ENCODE measurements around the gene LYRM7.
"Not testable (repeated sequence)": the region's sequence is repeated elsewhere in the genome, so short reads cannot be mapped to it uniquely, and the experiment has no call there.

Gene LYRM7

GRCh38 chr5:131170540-131171275, at the start of gene LYRM7:
TSS of gene LYRM7 (plus strand) at chr5:131170944. CDS start at chr5:131171021, 77 bp downstream.
- peak; percentile 91 for DNase-seq

GRCh38 chr5:131127244-131127643, 43.5 kb upstream of the LYRM7 start:
- DNase-seq: not testable (repeated sequence)

GRCh38 chr5:131129306-131129705, 41.4 kb upstream of the LYRM7 start:
- DNase-seq: no peak

- DNase-seq: not testable (repeated sequence)
Observed at GRCh38 chr5:131133091-131133490, 37.7 kb upstream of the LYRM7 start.

GRCh38 chr5:131138406-131138805, 32.3 kb upstream of the LYRM7 start:
- not testable (repeated sequence) for DNase-seq

GRCh38 chr5:131139321-131139720, 31.4 kb upstream of the LYRM7 start:
- DNase-seq: no peak

- DNase-seq: no peak
Observed at GRCh38 chr5:131142970-131143617, 27.6 kb upstream of the LYRM7 start.

GRCh38 chr5:131147258-131147657, 23.5 kb upstream of the LYRM7 start:
- DNase-seq: no peak

- DNase-seq: no peak
Observed at GRCh38 chr5:131148835-131149234, 21.9 kb upstream of the LYRM7 start.

GRCh38 chr5:131150408-131150807, 20.3 kb upstream of the LYRM7 start:
- DNase-seq: no peak

- no peak for DNase-seq
Observed at GRCh38 chr5:131151216-131151615, 19.5 kb upstream of the LYRM7 start.

- no peak for DNase-seq
Observed at GRCh38 chr5:131156385-131156784, 14.4 kb upstream of the LYRM7 start.

GRCh38 chr5:131156957-131157356, 13.8 kb upstream of the LYRM7 start:
- no peak for DNase-seq

- no peak for DNase-seq
Observed at GRCh38 chr5:131160134-131160533, 10.6 kb upstream of the LYRM7 start.

- DNase-seq: no peak
Observed at GRCh38 chr5:131163276-131164119, 7.2 kb upstream of the LYRM7 start.

GRCh38 chr5:131164191-131165118, 6.3 kb upstream of the LYRM7 start:
- DNase-seq: peak; percentile 20

GRCh38 chr5:131165119-131165727, 5.5 kb upstream of the LYRM7 start, which contains the start of gene HINT1:
TSS of gene HINT1 (minus strand) at chr5:131165256. CDS start at chr5:131165205, 51 bp downstream.
- peak; percentile 60 for DNase-seq

- DNase-seq: no peak
Observed at GRCh38 chr5:131167615-131168014, 3.1 kb upstream of the LYRM7 start.

GRCh38 chr5:131169810-131170539, 769 bp upstream of the LYRM7 start:
- no peak for DNase-seq

- no peak for DNase-seq
Observed at GRCh38 chr5:131171276-131171810, 599 bp downstream of the LYRM7 start.

- no peak for DNase-seq
Observed at GRCh38 chr5:131180407-131180806, 9.7 kb downstream of the LYRM7 start.

Data from NCI-H2171 (cell line).